Mesenteric fat pad (tissue), 1 donor: ENCODE data around the gene CCM2L. TPM values are rescaled to one million over a fixed set of nuclear protein-coding genes. Genes with fewer than 3 reads are reported as not detected.
"Not testable (repeated sequence)": the region's sequence is repeated elsewhere in the genome, so short reads cannot be mapped to it uniquely, and the experiment has no call there.

Experiments
- DNase-seq: peaks from one replicate; pipeline ENCODE4 v3.0.0-alpha.2; 2020; ENCODE audit warnings: low spot score
- total RNA-seq: library from RNA; stranded (reverse); fragmentation: NEBNext Ultra II Directional; extraction: Animal tissue kit (Norgen Biotek cat#: 25700); gene quantifications from one replicate; pipeline ENCODE4 v1.2.1, GENCODE V29; 2021
- donor health status: DM: yes; HTN: yes; CAD: no.

The CCM2L gene
- total RNA-seq, 1 donor from 2014 or later = 10.4 TPM

- no peak for DNase-seq
Observed at GRCh38 chr20:32028647-32029372, 18.6 kb downstream of the CCM2L start.

GRCh38 chr20:32029561-32029960 lies 19.3 kb downstream of the CCM2L start:
- DNase-seq = no peak

GRCh38 chr20:32031007-32031958 lies 21.0 kb downstream of the CCM2L start:
- no peak for DNase-seq

- DNase-seq = no peak
Observed at GRCh38 chr20:32033316-32033715, 23.1 kb downstream of the CCM2L start.

GRCh38 chr20:32033721-32034120 lies 23.5 kb downstream of the CCM2L start:
- not testable (repeated sequence) for DNase-seq

GRCh38 chr20:32034581-32035425 lies 24.6 kb downstream of the CCM2L start:
- no peak for DNase-seq

- DNase-seq = no peak
Observed at GRCh38 chr20:32035426-32035779, 25.2 kb downstream of the CCM2L start.

GRCh38 chr20:32036252-32036651 lies 26.0 kb downstream of the CCM2L start:
- no peak for DNase-seq

- no peak for DNase-seq
Observed at GRCh38 chr20:32036716-32037485, 26.7 kb downstream of the CCM2L start.

GRCh38 chr20:32037929-32038328 lies 27.7 kb downstream of the CCM2L start:
- DNase-seq = no peak

GRCh38 chr20:32040142-32040953 lies 30.1 kb downstream of the CCM2L start:
- peak; percentile 59 for DNase-seq

GRCh38 chr20:32045999-32046398 lies 35.8 kb downstream of the CCM2L start:
- peak; percentile 2 for DNase-seq

- DNase-seq = no peak
Observed at GRCh38 chr20:32050324-32050841, 40.1 kb downstream of the CCM2L start.

GRCh38 chr20:32050851-32051556 lies 40.8 kb downstream of the CCM2L start:
- DNase-seq = no peak

GRCh38 chr20:32051720-32052089 lies 41.5 kb downstream of the CCM2L start:
- DNase-seq = no peak

- peak; percentile 90 for DNase-seq
Observed at GRCh38 chr20:32052090-32052777, 42.0 kb downstream of the CCM2L start, which contains the start of gene HCK. HCK (plus strand) TSS chr20:32052242.

GRCh38 chr20:32052778-32053362 lies 42.6 kb downstream of the CCM2L start:
- DNase-seq = peak; percentile 93

GRCh38 chr20:32053648-32054047 lies 43.4 kb downstream of the CCM2L start:
- DNase-seq = no peak
